K562 (cell line): Measurements from ENCODE around the gene MANBA.

ENCODE experiments used
- EZH2 ChIP-seq: IDR thresholded peaks from 2 replicates; pipeline ENCODE4 v1.6.1; 2012; ENCODE audit warnings: low read depth, mild to moderate bottlenecking, inconsistent platforms, low read length, borderline replicate concordance
- HINFP ChIP-seq: fragments of 450-650 bp; conservative IDR thresholded peaks from 2 replicates; pipeline ENCODE4 v1.6.1; 2016; ENCODE audit warnings: missing genetic modification characterization, low read depth, mild to moderate bottlenecking, control low read depth, missing compliant biosample characterization
- MAX ChIP-seq: sonication (generic); formaldehyde crosslinking; IDR thresholded peaks from 2 replicates; pipeline ENCODE4 v1.9.0; 2022; ENCODE audit warnings: mild to moderate bottlenecking, missing genetic modification reagents
- POLR2AphosphoS2 ChIP-seq: IDR thresholded peaks from 2 replicates; pipeline ENCODE4 v1.6.1; 2012; ENCODE audit warnings: low read length, improper control_type of control experiment
- RNF2 ChIP-seq: sonication (generic); IDR thresholded peaks from 2 replicates; pipeline ENCODE4 v1.6.1; 2016
- ZSCAN29 ChIP-seq: fragments of 450-650 bp; IDR thresholded peaks from 2 replicates; pipeline ENCODE4 v1.6.1; 2017
- TF ChIP-seq, protein P1 (sequence below): sonication (generic); formaldehyde crosslinking; IDR thresholded peaks from 2 replicates; pipeline ENCODE4 v1.8.0; 2022; ENCODE audit warnings: mild to moderate bottlenecking, missing genetic modification reagents, borderline replicate concordance

DNA sequence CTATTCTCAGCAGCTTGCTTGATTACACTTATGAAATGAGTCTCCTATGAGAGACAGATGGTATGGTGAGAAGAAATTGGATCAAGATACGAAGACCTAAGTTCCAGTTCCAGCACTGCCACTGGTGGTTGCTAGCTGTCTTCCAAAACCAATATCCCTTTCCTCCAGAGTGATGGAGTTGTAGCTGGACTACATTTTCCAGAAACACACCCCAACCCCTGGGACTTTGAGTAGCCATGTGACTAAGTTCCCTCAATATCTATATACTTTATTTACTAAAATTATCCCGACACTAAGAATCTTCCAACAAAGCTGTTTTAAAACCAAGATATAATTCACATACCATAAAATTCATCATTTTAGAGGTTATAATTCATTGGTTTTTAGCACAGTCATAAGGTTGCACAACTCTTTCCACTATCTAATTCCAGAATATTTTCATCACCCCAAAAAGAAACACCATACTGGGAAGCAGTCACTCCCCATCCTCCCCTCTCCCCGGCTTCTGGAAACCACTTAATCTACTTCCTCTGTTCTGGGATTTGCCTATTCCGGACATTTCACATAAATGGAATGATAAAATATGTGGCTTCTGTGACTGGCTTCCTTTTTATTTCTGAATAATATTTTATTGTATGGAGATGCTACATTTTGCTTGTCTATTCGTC, 118.0 kb downstream of the MANBA start:
- TF ChIP-seq HINFP (tag), result no peak
- no peak for TF ChIP-seq MAX (CRISPR knock-in tag)
- no peak for TF ChIP-seq RNF2
- TF ChIP-seq, protein P1, sequence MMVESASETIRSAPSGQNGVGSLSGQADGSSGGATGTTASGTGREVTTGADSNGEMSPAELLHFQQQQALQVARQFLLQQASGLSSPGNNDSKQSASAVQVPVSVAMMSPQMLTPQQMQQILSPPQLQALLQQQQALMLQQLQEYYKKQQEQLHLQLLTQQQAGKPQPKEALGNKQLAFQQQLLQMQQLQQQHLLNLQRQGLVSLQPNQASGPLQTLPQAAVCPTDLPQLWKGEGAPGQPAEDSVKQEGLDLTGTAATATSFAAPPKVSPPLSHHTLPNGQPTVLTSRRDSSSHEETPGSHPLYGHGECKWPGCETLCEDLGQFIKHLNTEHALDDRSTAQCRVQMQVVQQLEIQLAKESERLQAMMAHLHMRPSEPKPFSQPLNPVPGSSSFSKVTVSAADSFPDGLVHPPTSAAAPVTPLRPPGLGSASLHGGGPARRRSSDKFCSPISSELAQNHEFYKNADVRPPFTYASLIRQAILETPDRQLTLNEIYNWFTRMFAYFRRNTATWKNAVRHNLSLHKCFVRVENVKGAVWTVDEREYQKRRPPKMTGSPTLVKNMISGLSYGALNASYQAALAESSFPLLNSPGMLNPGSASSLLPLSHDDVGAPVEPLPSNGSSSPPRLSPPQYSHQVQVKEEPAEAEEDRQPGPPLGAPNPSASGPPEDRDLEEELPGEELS (CRISPR knock-in tag), result no peak
- TF ChIP-seq ZSCAN29, result no peak
- no peak for TF ChIP-seq EZH2
- TF ChIP-seq POLR2AphosphoS2, result no peak
